ENCODE results near the gene IRF2.

Gene IRF2

DNA sequence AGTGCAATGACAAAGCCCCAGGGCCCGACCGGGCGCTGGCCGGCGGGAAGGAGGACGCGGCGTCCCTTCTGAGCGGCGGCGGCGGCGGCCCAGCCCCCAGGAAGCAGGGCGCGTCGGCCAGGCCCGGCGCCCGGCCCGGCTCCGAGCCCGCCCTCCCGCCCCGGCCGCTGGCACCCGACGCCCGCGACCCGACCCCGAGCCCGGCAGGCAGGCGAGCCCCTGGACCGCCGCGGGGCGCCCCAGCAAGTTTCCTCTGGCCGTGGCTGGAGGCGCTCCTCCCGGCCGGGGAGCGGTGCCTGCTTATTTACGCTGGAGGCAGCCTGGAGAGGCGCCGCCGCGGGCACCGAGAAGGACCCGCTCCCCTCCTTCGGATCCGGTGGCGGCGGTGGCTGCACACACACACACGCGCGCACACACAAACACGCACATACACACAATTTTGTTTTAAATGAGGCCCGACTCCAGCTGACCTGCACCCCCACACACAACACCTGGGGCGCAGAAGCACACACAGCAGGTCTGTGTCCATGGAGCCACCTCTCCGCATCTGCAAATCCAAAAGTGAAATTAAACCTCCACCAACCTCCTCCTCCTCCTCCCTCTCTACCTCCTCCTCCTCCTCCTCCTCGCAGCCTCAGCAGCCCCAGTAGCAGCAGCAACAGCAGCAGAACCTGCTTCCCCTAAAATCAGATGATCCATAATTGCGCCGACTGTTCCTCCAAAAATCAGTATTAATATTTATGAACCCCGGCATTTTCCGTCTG, 669 bp downstream of the IRF2 start:
- peak; percentile 20 to 79 (median 58) for DNase-seq

DNA sequence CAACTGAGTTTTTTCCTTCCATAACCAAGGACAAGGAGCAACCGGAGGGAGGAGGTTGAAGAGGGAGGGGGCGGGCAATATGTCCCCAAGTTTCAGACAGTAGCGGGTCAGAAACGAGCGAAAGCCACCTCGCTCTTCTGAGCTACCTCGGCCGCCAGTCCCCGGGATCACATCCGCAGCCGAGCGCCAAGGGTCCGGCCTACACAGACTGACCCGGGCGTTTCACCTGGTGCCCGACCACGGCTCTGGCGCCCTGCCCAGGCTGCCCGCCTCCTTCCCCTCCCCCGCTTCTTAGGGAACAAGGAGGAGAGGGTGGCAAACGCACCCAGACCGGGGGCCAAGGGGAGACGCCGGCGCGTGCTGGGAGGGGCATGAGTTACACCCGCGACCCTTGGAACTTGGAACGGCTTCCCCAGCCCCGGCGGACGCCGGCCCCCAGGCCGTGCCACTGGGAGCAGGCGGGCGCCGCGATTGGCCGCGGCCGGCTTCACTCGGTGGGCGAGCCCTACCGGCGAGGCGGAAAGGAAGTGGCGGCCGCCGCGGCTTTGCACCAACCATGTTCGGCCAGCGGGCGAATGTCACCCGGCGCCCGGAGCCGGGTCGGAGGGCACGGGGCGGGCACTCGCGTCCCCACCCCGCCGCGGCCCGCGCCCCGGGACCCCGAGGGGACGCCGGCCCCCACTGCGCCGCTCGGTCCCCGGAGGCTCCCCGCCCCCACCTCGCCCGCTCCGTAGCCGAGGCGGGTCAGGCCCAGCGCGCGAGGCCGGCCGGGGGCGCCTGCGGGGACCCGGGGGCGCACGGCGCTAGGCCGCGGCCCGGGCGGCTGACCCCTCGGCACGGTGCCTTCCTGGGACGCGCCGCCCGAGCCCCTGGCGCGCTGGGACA, 1.5 kb downstream of the IRF2 start:
- DNase-seq = peak in 4 of 6 experiments; percentile 22 to 48 (median 26)

DNA sequence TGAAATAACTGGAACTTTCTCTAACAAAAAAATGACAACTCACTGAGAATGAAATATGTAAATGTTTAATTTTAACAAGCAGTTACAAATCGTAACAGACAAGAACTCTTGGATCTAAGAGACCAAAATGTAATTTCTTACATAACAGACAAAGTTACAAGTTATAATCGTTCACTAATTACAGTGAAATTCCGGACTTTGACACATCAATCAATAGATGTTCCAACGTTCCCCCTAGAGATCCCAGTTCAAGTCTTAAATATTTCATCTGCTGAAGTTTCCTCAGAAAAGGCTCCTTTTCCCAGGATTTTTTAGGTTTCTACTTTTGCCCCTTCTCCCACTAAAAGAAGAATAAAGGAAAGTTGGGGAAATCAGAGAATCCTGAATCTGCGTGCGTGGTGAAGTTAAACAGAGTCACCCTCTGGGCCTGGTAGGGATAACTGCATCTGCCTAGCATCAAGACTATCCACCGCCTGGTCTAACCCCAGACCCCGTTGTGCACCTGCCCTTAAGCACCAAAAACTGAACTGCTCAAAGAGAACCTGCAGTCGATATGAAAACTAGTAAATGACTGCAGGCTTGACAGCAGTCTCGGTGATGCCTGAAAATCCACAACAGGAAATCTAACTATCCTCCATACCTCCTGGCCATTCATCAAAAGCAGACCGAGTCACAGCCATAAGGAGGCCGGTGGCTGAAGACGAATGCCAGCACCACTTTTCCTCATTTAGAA, 2.3 kb downstream of the IRF2 start:
- peak in 2 of 6 experiments; percentile 24 for DNase-seq

DNA sequence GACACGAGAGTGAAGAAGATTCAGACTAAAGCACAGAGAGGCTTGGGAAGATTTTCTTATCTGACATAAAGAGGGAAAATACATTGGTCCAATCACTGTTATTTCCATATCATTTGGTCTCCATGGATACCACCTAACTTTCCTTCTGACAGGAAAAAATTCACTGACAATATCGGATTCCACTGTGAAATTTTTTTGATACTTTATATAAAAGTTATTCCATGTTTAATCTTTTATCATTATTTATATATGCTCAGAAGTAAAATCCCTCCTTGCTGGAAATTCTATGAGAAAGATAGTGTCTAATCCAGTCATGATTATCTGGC, 3.6 kb downstream of the IRF2 start:
- no peak for DNase-seq

DNA sequence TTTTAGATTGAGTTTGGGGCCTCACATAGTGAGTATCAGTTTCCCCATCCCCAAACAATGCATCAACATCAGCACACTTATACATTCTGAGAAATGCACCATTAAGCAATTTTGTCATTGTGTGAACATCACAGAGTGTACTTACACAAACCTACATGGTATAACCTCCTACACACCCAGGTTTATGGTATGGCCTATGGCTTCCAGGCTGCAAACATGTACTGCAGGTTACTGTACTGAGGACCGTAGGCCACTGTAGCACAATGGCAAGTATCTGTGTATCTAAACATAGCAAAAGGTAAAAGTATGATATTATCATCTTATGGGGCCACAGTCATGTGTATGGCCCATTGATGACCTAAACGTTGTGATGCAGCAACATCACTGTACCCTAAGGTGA, 7.7 kb downstream of the IRF2 start:
- no peak for DNase-seq

DNA sequence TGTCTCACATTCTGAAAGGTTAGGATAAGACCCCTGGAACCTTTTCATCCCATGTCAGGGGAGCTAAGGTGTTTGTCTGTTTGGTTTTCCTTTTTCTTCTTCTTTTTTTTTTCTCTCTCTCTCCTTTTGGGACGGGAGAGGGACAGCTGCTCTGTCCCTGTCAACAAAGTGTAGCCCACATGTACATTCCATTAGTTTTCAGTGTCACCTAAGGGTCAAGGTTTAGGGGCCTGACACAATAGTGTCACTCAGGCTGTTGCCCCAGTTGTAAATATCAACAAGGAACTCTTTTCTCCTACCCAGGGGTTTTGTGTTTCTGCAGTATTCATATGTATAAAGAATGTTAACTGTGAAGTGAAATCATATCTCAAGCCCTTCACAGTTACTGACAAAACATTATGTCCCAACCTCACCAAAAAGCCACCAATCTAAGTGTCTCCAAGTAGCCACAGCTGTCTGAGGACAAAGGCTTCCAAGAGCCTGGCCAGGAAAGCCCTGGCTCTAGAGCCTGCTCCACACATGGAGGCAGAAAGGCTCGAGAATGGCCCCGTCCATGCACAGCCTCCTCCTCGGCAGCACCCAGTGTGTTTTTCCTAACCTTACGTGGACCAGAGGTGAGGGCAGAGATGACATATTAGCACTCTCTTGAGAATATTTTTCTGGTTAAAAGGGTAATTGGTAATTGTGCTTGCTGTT, 9.4 kb downstream of the IRF2 start:
- DNase-seq = no peak

DNA sequence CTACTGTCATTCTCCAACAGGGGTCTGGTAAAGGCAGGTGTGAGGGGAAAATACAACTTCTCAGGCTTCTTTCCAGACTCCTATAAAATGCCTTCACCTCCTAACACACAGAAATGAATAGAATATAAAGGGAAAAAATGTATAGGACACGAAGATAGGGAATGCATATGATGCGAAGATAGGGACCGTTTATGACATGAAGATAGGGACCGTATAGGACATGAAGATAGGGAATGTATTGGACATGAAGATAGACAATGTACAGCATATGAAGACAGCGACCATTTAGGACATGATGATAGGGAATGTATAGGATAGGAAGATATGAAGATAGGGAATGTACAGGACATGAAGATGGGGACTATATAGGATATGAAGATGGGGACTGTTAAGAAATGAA, 10.5 kb downstream of the IRF2 start:
- DNase-seq = no peak

DNA sequence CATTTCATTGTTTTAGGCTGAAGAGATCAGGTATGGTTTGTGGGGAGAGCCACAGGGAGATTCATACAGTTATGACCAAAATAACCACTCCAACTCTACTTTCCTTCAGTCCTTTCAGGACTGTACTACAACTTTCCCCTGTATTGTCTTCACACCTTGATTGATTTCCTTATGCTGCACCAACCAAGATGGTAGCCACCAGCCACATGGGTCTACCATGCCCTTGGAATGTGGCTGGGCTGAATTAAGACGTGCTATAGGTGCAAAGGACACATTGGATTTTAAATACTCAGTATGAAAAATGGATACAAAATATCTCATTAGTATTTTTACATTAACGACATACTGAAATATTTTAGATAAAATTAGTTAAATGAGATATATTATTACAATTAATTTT, 11.2 kb downstream of the IRF2 start:
- DNase-seq = no peak

DNA sequence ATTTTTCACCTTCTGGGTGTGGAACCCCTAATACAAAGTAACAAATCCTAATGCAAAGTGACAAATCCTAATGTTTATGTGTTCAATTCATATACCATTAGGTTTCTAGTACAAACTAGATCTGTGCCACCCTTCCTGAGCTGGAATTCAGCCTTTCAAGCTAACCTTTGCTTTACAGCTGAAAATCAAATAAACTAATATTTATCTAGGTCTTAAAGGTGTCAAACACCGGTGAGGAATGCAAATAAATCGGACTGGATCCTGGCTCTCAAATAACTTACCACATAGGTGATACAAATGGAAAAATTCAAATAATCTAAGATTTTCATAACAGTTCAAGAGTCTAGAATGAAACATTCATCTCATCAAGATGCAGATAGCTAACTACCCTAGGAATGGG, 11.6 kb downstream of the IRF2 start:
- DNase-seq = no peak

DNA sequence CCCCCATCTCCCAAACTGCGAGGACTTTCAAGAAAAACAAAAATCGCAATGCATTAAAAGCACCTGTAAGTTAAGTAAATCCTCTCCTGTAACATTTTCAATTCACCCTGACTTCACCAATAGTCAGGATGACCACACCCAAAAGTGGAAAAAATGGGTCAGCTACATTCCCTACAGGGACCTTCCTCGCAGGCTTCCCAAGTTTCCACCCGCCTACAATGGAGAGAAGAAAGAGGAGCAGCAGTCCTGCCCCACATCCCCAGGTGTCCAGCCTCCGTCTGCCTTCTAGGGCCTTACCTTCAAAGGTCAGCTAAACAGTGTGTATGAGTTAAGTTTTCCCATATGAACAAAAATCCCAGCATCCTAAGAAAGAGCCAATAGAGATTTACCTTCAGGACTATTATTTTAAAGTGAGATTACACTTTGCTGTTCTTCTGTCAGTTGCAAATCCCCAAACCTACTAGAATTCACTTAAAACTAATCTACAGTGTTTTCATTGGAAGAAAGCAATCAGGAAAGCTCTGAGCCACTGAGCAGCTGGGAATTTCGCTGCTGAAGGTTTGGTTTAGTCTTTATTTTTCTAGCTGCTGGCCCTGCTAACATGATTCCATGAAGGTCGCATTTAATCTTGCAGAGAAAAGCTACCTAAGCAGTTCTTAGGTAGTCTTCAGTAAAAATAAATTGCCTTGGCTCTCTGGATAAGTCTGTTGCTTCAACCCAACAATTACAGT, 12.5 kb downstream of the IRF2 start:
- no peak for DNase-seq

DNA sequence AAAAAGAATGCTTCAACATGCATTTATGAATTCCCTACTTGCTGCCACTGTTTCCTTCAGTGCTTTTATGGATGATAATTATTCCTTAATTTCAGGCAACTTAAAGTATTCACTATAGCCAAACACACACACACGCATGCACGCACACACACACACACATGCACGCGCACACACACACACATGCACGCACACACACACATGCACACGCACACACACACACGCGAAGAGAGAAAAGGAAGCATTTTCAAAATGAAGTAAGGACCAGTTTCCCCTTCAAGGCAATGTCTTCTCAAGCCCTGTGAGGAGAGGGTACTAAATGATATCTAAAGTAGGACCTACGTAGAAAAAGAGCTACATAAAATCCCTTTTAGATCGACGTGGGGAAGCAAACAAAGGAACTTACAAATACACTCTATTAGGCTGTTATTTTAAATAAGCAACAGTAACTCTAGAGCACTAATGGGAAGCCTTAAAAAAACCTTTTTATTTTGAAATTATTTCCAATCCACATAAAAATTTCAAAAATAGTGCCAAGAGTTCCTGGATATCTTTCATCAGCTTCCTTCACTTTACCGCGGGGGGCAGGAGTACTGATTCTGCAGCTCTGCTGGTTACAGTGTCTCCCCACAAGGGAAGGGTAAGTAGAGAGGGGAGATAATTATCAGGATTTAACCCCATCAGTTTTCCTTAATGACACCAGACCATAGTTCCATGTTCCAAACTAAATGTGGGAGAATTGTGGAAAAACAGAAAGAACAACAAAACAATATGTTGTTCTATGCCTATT, 13.7 kb downstream of the IRF2 start:
- no peak for DNase-seq

DNA sequence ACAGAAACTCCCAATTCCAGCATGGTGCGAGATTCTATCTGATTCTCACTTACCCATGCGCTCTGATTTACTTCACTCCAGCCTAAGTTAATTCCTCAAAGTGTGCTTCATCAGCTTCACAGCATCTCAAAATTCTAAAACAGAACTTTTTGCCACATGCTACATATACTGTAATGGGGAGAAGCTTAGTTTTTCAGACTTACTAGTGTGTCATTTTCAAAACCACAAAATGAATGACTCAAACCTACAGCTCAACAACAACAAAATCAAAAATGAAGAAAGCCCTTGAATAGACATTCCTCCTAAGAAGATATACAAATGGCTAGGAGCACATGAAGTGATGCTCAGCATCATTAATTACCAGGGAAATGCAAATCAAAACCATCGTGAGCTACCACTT, 14.9 kb downstream of the IRF2 start:
- no peak for DNase-seq

DNA sequence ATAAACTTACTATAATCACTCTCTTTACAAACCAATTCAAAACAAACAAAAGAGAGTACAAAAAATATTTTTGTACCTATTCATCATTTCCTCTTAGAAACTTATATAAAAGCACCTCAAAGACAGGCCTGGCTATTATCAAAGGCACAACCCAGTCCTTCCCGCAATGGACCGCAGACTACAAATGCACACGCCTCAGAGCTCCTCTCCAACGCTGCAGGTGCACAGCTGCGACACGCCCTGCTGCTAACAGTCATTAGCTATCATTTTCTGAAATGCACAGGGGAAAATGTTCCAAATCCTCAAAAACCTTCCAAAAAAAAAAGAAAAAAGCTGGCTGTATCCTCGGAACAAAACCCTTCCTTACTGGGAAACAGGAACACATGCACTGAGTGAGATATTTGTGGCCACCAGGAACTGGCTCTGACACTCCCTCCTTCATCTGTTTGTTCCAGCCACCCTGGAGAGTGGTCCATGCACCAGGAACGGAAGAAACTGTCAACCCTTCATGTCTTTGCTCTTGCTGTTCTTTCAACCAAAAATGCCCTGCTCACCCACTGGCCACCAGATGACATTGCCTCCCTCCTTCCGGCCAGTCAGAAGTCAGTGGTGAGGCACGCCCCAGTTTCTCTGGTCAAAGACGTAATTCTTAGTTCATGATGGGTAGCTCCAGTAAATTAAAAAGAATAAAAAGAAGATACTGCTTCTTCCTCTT, 16.7 kb downstream of the IRF2 start:
- no peak for DNase-seq

DNA sequence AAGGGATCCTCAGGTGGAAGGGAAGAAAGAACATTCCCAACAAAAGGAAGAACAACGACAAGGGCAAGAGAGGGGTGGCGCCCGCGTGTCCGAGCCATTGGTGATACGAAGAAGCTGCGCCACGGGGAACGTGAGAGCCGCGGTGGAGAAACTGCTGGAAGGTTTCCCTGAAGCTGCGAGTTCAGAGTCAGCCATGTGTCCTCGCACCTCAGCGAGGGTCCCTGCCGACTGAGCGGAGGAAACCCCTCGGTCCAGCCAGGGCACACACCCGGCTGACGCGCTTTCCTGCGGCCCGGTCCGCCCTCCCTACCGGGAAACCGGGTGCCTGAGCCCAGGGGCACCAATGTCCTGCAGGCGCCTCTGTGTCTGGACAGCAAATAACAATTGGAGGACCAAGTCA, 18.0 kb downstream of the IRF2 start:
- no peak for DNase-seq

DNA sequence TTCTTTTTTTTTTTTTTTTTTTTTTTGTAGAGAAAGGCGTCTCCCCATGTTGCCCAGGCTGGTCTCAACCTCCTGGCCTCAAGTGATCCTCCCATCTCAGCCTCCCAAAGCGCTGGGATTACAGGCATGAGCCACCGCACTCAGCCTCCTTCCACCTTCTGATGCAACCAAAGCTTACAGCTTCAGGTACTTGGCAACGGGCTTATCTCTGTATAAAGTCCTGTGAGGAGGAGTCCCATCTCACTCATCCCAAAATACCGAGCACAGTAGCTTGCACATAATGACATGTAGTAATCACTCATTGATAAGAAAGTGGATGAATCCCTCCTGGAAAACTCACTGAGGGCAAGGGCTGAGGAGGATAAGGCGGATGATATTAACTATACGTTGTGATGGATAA, 19.1 kb downstream of the IRF2 start:
- DNase-seq = no peak

DNA sequence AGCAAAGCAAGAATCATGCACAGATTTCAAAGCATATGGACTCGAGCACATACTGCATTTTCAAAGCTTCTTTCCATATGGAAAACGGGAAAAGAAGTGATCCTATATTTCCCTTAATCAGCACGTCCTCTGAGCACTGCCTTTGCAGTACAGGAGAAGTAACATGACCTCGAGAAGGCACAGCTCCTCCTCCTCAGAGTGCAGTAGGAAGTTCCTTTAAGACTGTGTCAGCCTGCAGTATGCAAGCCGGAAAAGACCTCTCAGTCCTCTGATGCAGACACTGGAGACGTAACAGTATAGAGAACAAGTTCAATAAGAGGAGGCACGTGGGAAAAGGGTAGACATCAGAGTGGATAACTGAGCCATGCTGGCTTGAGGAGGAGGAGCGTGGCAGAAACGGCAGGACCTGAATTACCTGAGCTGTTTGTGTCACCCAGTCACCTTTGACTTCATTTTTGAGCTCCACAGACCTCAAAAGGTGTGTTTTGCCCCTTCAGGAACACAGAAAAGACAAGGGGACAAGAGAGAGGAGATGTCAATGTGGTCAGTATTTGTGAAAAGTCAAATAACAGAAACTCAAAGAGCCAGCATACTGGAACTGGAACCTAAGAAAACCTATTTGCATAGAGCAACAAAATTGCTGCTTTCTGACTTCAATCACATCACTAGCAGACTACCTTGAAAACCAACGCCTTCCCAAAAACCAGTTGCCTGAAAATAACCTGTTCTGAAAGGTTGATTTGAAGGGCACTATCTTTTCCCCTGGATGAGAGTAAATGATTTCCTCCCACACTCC, 20.8 kb downstream of the IRF2 start:
- DNase-seq = peak; percentile 12 to 68 (median 47)

DNA sequence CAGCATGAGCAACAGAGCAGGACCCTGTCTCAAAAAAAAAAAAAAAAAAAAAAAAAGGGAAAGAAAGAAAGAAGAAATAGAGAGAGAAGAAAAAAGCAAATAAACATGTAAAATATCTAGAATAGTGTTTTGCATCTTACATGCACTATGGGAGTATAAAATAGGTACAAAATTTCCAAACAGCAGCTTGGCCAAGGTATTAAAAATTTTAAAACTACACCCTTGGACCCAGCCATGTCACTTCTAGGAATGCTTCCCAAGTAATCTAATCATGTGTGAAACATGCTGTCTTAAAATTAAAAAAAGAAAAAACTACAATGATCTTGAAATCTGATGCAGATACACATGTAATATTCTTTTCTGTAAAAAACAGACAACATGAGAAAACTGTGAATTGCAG, 21.6 kb downstream of the IRF2 start:
- DNase-seq = no peak

DNA sequence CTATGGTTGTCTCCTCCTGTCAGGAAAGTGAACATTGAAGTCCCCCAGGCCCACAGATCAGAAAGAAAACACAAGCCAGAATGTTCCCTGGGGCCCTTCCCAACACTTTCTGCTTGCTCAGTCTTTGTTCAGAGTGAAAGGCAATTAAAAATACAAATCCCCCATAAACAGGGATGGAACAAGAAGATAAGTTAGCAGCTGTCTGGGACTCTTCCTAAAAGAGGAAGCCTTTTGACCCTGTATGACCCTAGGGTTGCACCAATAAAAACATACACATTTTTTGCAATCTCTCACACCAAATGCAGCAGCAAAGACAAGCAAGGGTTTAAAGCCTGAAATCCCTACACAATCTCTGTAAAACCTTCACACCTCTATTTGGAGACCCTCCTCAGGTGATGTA, 22.6 kb downstream of the IRF2 start:
- DNase-seq = no peak

DNA sequence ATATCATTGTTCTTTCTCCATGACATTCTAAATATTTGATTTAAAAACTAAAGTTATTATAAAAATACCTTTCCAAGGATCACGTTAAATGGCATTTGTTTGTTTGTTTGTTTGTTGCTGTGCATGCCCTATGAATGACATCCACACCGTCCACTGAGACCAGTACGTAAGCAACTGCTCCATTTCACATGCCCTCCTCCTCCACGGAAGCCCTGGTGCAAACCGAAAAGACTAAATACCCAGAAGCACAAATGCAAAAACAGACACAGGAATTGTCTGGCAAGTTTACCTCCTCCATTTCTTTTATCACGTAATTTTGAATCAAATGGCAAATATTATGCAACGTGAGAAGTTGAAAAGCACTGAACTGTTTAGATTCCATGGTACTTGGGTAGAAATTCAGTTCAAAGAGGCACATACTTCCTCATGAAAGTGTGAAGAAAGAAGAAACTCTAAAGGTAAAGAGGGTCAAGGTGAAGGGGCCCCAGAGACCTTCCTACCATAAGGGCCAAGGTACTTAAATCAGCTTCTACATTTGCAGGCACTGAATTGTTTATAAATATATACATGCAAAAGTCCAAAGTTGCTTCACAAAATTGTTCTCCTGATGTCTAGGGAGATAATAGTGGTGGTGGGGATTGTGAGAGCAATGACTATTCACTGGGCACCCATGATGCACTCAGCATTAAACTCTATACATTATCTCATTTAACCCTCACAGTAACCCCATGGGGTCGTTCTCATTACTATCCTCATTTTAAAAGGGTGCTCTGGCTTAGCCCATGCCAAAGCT, 23.4 kb downstream of the IRF2 start:
- DNase-seq = no peak

Measured in stimulated activated naive CD4-positive, alpha-beta T cell (primary cell).